Common myeloid progenitor, CD34-positive (primary cell): ENCODE data around the gene TBC1D1.

Experiments used
- CTCF ChIA-PET: fragments of 350-600 bp; sonication (Branson Sonifier 250); formaldehyde crosslinking; loops from one replicate; lab custom pipeline; 2021; ENCODE audit warnings: antibody characterized with exemption; lab: Charles Lee
- POLR2A ChIA-PET: fragments of 350-600 bp; sonication (Branson Sonifier 250); formaldehyde crosslinking; loops from one replicate; lab custom pipeline; 2021; ENCODE audit warnings: antibody characterized with exemption; lab: Charles Lee
- DNase-seq, 3 donors: peaks; one replicate each; pipeline versions ENCODE4 v3.0.0 to v3.0.0-alpha.2; 2013
- H3K27ac ChIP-seq, 2 experiments: 1 replicate in 1 of 2; 2 replicates in 1 of 2; pipeline ENCODE4 v1.7.0; 2013; ENCODE audit warnings: inconsistent platforms in 2 of 2, low read length in 2 of 2, mild to moderate bottlenecking in 2 of 2, low read depth in 1 of 2, moderate library complexity in 1 of 2; ENCODE audit not compliant: severe bottlenecking in 2 of 2, insufficient read depth in 1 of 2, poor library complexity in 1 of 2
- H3K27me3 ChIP-seq, 5 experiments: replicated peaks in 2 of 5; 1 replicate in 3 of 5; 2 replicates in 2 of 5; pipeline versions ENCODE4 v1.6.1 to v1.7.0; 2013; ENCODE audit warnings: low read length in 4 of 5, mild to moderate bottlenecking in 2 of 5, moderate library complexity in 2 of 5, inconsistent platforms in 1 of 5; ENCODE audit not compliant: insufficient read depth in 5 of 5, control insufficient read depth in 4 of 5
- H3K36me3 ChIP-seq, 4 experiments: 1 replicate in 2 of 4; 2 replicates in 2 of 4; pipeline versions ENCODE4 v1.6.1 to v1.7.0; 2013; ENCODE audit warnings: low read length in 3 of 4, control low read depth in 1 of 4, mild to moderate bottlenecking in 1 of 4; ENCODE audit not compliant: control insufficient read depth in 4 of 4, insufficient read depth in 4 of 4
- H3K4me1 ChIP-seq, 4 experiments: 1 replicate in 3 of 4; 2 replicates in 1 of 4; pipeline versions ENCODE4 v1.6.1 to v1.7.1; 2013; ENCODE audit warnings: low read length in 3 of 4, mild to moderate bottlenecking in 3 of 4, control low read depth in 1 of 4, inconsistent platforms in 1 of 4, moderate library complexity in 1 of 4; ENCODE audit not compliant: control insufficient read depth in 4 of 4, insufficient read depth in 4 of 4; ENCODE audit errors: control extremely low read depth in 1 of 4
- H3K4me3 ChIP-seq, 7 experiments: 1 replicate in 4 of 7; 2 replicates in 3 of 7; pipeline versions ENCODE4 v1.5.1 to v1.7.0; 2013; ENCODE audit warnings: mild to moderate bottlenecking in 7 of 7, low read length in 6 of 7, moderate library complexity in 6 of 7, inconsistent platforms in 2 of 7, low read depth in 2 of 7, control low read depth in 1 of 7; ENCODE audit not compliant: insufficient read depth in 4 of 7, control insufficient read depth in 1 of 7; ENCODE audit errors: extremely low read depth in 1 of 7
- H3K9me3 ChIP-seq, 5 experiments: 1 replicate in 4 of 5; 2 replicates in 1 of 5; pipeline versions ENCODE4 v1.6.1 to v1.7.1; 2013; ENCODE audit warnings: low read length in 4 of 5, mild to moderate bottlenecking in 2 of 5, inconsistent platforms in 1 of 5, low read depth in 1 of 5, moderate library complexity in 1 of 5; ENCODE audit not compliant: control insufficient read depth in 4 of 5, insufficient read depth in 2 of 5; ENCODE audit errors: control extremely low read depth in 1 of 5
- WGBS: methylation state at CpG from one replicate; pipeline ENCODE4 v1.1.5; 2013; ENCODE audit not compliant: insufficient coverage; 5-methylcytosine and 5-hydroxymethylcytosine counted together

Gene TBC1D1

DNA sequence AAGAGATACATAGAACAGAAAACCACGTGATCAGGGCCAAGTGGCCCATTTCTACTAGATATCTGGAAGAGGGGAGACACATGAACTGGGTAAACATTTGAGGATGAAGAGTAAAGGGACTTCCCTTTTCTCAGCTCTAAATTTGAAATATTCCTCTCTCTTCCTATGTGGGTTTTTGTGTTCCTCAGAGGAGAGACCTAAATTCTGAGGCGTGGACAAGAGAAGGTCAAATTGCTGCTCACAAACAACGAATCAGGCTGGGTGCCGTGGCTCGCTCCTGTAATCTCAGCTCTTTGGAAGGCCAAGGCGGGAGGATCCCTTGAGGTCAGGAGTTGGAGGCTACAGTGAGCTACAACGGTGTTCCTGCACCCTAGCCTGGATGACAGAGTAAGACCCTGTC, 285.3 kb downstream of the TBC1D1 start:
- Histone ChIP-seq H3K9me3 (peaks cover 0 to 4% (median 0%) of the 10 kb centered on the region in 5 experiments), H3K4me1 (peaks cover 35 to 57% (median 50%) of the 10 kb centered on the region in 4 experiments), H3K36me3 (no peaks in the 10 kb centered on the region), H3K27me3 (no peaks in the 10 kb centered on the region), H3K27ac (no peak overlapping the region), H3K4me3 (no peak overlapping the region)
- WGBS, result 37% methylated on average over 6 of the region's 7 CpGs
- peak in 1 of 3 donors; percentile 27 for DNase-seq
- ChIA-PET CTCF (interaction anchor here (0.7 to 8.8 kb wide), 9 partner anchors 15 to 554 kb away, joined by 3 to 122 read pairs (median 6); no protein-coding TSS in a partner anchor), POLR2A (interaction anchor here (0.6 kb wide), 1 partner anchor 342 kb away, joined by 3 read pairs; no protein-coding TSS in a partner anchor)

DNA sequence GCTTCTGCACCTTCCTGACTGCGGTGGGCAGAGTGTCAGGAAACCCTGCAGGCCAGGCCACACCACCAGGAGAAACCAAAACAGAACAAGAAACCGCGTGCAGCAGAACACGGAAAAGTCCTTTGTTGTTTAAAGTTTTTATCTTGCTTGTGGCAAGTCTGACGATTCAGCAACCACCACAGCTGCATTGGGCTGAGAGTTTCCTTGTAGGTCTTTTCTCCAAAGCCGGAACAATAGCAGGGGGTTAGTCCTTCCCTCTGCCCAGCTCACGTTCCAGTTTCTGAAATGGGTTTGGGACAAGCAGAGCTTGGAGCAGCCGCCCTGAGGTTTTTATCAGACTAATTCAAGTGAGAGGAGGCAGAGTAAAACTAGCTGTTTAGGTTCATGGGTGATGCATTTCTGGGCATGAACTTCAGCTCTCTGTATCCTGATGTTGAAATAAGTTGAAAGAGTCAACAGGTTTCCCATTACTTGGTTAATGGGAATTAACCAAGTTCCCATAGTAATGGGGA, 286.2 kb downstream of the TBC1D1 start:
- Histone ChIP-seq H3K36me3 (no peaks in the 10 kb centered on the region), H3K27me3 (no peaks in the 10 kb centered on the region), H3K4me1 (peaks cover 35 to 57% (median 49%) of the 10 kb centered on the region in 4 experiments), H3K27ac (peak overlapping the region; percentile 11 to 50), H3K9me3 (no peaks in the 10 kb centered on the region), H3K4me3 (peak overlapping the region in 5 of 7 experiments; percentile 1 to 66 (median 26))
- WGBS, result 2% methylated on average over 7 of the region's 8 CpGs
- ChIA-PET POLR2A (interaction anchor here (0.6 to 1.0 kb wide), 3 partner anchors 83 to 490 kb away, joined by 3 read pairs; no protein-coding TSS in a partner anchor), CTCF (interaction anchor here (1.0 to 8.8 kb wide), 16 partner anchors 10 to 553 kb away, joined by 3 to 122 read pairs (median 4); no protein-coding TSS in a partner anchor)
- peak; percentile 75 to 91 (median 88) for DNase-seq

DNA sequence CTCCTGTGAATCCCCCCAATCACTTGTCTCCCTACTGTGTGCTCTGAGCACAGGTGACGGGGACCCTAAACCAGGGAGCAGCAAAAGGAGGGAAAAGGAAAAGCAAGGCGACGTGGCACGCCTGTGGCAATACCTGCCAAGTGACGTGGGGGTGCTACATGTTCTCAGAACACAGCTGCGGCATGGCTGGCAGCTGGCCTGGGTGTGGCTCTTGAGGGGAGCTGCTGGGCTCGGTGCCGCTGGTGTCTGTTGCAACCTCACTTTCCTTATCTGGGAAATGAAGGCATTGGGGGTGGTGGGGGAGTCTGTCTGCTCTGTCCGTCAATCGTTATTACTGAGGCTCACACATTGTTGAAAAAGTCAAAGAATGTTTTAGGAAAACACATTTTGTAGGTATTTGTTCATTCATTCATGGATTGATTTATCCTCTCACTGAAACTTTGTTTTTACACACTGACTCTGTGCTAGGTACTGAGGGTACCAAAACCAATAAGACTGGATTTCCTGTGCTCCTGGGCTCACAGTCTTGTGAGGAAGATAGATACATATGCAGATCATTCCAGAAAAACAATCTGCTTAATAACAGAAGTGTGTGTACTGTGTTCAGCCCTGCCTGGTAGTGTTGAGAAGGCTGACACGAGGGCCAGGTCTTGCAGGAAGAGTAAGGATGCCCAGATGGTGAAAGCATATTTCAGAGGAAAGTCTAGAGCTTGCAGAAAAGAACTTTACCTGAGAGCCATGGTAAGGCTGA, 286.9 kb downstream of the TBC1D1 start:
- no peaks in the 10 kb centered on the region for H3K36me3 ChIP-seq
- ChIA-PET POLR2A (interaction anchor here (0.9 to 1.0 kb wide), 2 partner anchors 84 to 489 kb away, joined by 3 read pairs; no protein-coding TSS in a partner anchor), CTCF (interaction anchor here (1.0 to 8.8 kb wide), 17 partner anchors 11 to 552 kb away, joined by 3 to 122 read pairs (median 4); no protein-coding TSS in a partner anchor)
- DNase-seq, result peak; percentile 55 to 85 (median 78)
- WGBS, result 6% methylated on average over 8 of the region's 11 CpGs
- peaks cover 35 to 57% (median 49%) of the 10 kb centered on the region in 4 experiments for H3K4me1 ChIP-seq
- no peaks in the 10 kb centered on the region for H3K9me3 ChIP-seq
- H3K27ac ChIP-seq, result peak overlapping the region in 1 of 2 experiments; percentile 50
- peak overlapping the region in 3 of 7 experiments; percentile 19 to 66 (median 46) for H3K4me3 ChIP-seq
- no peaks in the 10 kb centered on the region for H3K27me3 ChIP-seq

DNA sequence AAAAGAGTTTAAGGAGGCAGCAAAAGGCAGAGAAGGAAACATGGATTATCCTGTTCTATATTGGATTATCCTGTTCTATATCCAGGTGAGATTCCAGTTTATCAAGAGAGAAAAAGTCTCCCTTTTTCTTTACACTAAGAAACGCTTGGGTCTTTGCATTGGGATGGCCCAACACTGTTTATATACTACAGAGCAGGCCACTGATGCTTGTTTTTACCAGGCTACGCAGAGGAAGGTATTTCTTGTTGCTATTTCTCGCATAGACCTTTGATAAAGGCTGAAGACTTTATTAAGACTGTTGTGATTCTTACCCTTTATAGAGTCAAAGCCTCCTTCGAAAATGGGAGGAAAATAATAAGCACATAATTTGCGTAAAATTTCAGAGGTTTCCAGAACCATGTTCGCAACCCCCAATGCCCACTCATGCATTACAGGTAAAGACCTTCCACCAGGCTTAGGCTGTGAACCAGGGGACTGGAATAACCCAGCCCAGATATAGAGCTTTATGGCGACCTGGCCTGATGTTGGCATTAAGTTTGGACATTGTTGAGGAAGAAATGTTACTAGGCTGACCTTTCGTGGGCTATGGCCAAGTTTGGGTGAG, 287.6 kb downstream of the TBC1D1 start:
- DNase-seq, result no peak
- ChIA-PET CTCF (interaction anchor here (0.8 to 8.8 kb wide), 18 partner anchors 12 to 562 kb away, joined by 3 to 122 read pairs (median 6); no protein-coding TSS in a partner anchor), POLR2A (interaction anchor here (1.2 kb wide), 1 partner anchor 497 kb away, joined by 3 read pairs; no protein-coding TSS in a partner anchor)
- Histone ChIP-seq H3K4me1 (peaks cover 35 to 57% (median 49%) of the 10 kb centered on the region in 4 experiments), H3K27ac (no peak overlapping the region), H3K4me3 (no peak overlapping the region), H3K27me3 (no peaks in the 10 kb centered on the region), H3K36me3 (no peaks in the 10 kb centered on the region), H3K9me3 (no peaks in the 10 kb centered on the region)
- 75% methylated on average over 5 of the region's 8 CpGs for WGBS

DNA sequence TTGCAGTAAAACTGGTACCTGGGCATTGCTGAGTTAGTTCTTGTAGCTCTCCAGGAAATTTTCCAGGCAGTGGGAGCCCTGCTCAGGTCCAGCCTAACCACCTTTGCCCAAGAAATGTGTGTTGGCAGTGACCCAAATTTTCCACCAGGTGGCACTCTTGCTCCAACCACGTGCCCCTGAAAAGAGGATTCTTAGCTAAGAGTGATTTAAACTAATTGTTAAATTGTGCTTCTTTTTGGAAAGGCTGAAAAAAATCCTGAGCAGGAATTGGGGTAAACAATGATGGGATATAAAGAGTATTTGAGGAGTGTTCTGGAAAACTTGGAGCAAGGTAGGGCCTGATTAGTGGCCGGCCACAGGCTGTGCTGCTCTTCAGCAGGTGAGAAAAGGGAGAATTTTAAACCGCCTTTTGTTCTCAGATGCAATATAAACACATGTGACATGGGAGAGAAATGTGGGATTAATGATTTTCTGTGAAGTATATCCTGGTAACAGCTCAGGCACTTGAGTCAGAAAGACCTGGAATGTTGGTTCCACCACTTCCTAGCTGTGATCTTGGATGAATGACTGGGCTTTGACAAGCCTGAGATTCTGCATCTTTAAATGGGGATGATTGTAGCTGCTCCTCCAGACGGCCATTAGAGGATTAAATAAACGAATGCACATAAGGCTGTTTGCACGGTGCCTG, 288.9 kb downstream of the TBC1D1 start:
- CTCF ChIA-PET, result interaction anchor here (0.6 to 8.8 kb wide), 41 partner anchors 9 to 694 kb away, joined by 3 to 122 read pairs (median 4); partner anchors contain the start of gene TLR10
- Histone ChIP-seq H3K4me1 (peaks cover 28 to 45% (median 39%) of the 10 kb centered on the region in 4 experiments), H3K36me3 (no peaks in the 10 kb centered on the region), H3K27me3 (no peaks in the 10 kb centered on the region), H3K9me3 (no peaks in the 10 kb centered on the region), H3K27ac (no peak overlapping the region), H3K4me3 (no peak overlapping the region)
- POLR2A ChIA-PET, result interaction anchor here (1.0 to 1.2 kb wide), 2 partner anchors 496 to 603 kb away, joined by 3 to 4 read pairs; partner anchors contain the start of gene TLR10
- WGBS, result 93% methylated on average over 5 of the region's 6 CpGs
- DNase-seq, result peak; percentile 66 to 82 (median 71)

DNA sequence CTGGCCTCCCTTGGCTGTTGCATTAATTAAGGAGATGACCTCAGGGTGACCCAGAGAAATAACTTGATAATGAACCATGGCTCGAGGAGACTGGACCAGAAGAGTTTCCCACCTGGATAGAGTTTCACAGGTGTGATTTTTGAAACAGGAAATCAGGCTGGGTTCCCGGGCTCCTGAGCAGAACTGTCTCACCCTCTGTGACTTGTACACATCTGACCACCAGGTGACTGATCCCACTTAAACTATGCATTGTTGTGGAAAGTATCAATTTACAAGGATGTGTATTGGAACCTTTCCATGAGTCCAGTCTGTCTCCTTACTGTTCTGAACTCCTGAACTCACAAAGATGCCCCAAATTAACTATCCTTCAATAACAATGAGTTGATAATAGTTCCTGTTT, 289.6 kb downstream of the TBC1D1 start:
- Histone ChIP-seq H3K27me3 (no peaks in the 10 kb centered on the region), H3K36me3 (no peaks in the 10 kb centered on the region), H3K9me3 (no peaks in the 10 kb centered on the region), H3K4me1 (peaks cover 22 to 39% (median 32%) of the 10 kb centered on the region in 4 experiments), H3K27ac (no peak overlapping the region), H3K4me3 (no peak overlapping the region)
- ChIA-PET CTCF (interaction anchor here (0.7 to 8.8 kb wide), 34 partner anchors 9 to 693 kb away, joined by 3 to 122 read pairs (median 4); partner anchors contain the start of gene TLR10), POLR2A (no interaction called here)
- no peak for DNase-seq
- WGBS, result 63% methylated on average over 1 of the region's 2 CpGs
